OCI-LY3 (cell line): ENCODE results near the gene PHF21B.

Source experiments
- H2AFZ ChIP-seq: fragments of 200-600, 300-600 bp; shearing (Covaris generic); 2 replicates; pipeline ENCODE4 v1.6.0; 2014; ENCODE audit warnings: antibody characterized with exemption, low read depth, low read length
- H3K27ac ChIP-seq: fragments of 200-600, 300-600 bp; sonication (generic); 2 replicates; pipeline ENCODE4 v1.5.1; 2014; ENCODE audit warnings: mild to moderate bottlenecking, low read length, moderate library complexity, mixed read lengths
- H3K27me3 ChIP-seq: fragments of 200-600, 300-600 bp; sonication (generic); 2 replicates; pipeline ENCODE4 v1.6.1; 2014; ENCODE audit warnings: low read depth, low read length, mixed read lengths
- H3K36me3 ChIP-seq: fragments of 200-600, 300-600 bp; sonication (generic); replicated peaks from 2 replicates; pipeline ENCODE3; 2014; ENCODE audit warnings: low read depth, low read length, mixed read lengths
- H3K4me1 ChIP-seq: fragments of 300-600, 200-600 bp; sonication (generic); 2 replicates; pipeline ENCODE4 v1.6.1; 2014; ENCODE audit warnings: low read length, mixed read lengths
- H3K4me2 ChIP-seq: fragments of 200-600, 300-600 bp; sonication (generic); 2 replicates; pipeline ENCODE4 v1.6.1; 2014; ENCODE audit warnings: low read length, mixed read lengths
- H3K4me3 ChIP-seq: fragments of 300-600, 200-600 bp; sonication (generic); 2 replicates; pipeline ENCODE4 v1.5.1; 2014; ENCODE audit warnings: antibody characterized with exemption, mild to moderate bottlenecking, low read length, moderate library complexity
- H3K79me2 ChIP-seq: fragments of 300-600, 200-600 bp; shearing (Covaris generic); 2 replicates; pipeline ENCODE4 v1.6.1; 2014; ENCODE audit warnings: mild to moderate bottlenecking, low read length, mixed read lengths
- H3K9ac ChIP-seq: fragments of 300-600, 200-600 bp; shearing (Covaris generic); 2 replicates; pipeline ENCODE4 v1.6.0; 2014; ENCODE audit warnings: mild to moderate bottlenecking, low read length, moderate library complexity
- H3K9me3 ChIP-seq: fragments of 200-600, 300-600 bp; shearing (Covaris generic); 2 replicates; pipeline ENCODE4 v1.6.1; 2014; ENCODE audit warnings: low read length, mixed read lengths; ENCODE audit not compliant: insufficient read depth
- H4K20me1 ChIP-seq: fragments of 200-600, 300-600 bp; sonication (generic); 2 replicates; pipeline ENCODE4 v1.6.1; 2016; ENCODE audit warnings: low read length, mixed read lengths; ENCODE audit not compliant: insufficient read depth
- EZH2phosphoT487 ChIP-seq: fragments of 200-600 bp; shearing (Covaris generic); IDR thresholded peaks from 2 replicates; pipeline ENCODE4 v1.6.1; 2018; ENCODE audit warnings: antibody characterized with exemption, mixed run types, low read depth
- TF ChIP-seq, protein P1 (sequence below): fragments of 200-600, 300-600 bp; sonication (generic); IDR thresholded peaks from 2 replicates; pipeline ENCODE4 v1.5.1; 2014; ENCODE audit warnings: antibody characterized with exemption, low read length, low read depth

The PHF21B gene

DNA sequence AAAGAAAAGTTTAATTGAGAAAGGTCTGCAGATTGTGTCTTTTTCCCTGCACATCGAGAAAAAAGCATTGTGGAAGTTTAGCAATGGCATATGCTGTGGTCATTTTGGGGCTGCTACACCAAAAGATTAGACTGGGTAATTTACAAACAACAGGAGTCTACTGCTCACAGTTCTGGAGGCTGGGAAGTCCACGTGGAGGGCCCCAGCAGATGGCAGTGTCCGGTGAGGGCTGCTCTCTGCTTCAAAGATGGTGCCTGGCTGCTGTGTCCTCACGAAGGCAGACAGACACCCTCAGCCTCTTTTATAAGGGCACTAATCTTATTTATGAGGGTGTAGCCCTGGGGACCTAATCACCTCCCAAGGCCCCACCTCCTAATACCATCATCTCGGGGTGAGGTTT lies 21.1 kb downstream of the PHF21B start:
- Histone ChIP-seq H3K4me1 (no peaks in the 10 kb centered on the region), H3K4me3 (no peak overlapping the region), H3K4me2 (no peak overlapping the region), H4K20me1 (peaks cover 56% of the 10 kb centered on the region), H3K27me3 (no peaks in the 10 kb centered on the region), H2AFZ (no peak overlapping the region), H3K9me3 (no peaks in the 10 kb centered on the region), H3K79me2 (peaks cover 83% of the 10 kb centered on the region), H3K27ac (no peak overlapping the region), H3K36me3 (peaks cover 10% of the 10 kb centered on the region), H3K9ac (no peak overlapping the region)
- no peak for TF ChIP-seq EZH2phosphoT487
- TF ChIP-seq, protein P1, sequence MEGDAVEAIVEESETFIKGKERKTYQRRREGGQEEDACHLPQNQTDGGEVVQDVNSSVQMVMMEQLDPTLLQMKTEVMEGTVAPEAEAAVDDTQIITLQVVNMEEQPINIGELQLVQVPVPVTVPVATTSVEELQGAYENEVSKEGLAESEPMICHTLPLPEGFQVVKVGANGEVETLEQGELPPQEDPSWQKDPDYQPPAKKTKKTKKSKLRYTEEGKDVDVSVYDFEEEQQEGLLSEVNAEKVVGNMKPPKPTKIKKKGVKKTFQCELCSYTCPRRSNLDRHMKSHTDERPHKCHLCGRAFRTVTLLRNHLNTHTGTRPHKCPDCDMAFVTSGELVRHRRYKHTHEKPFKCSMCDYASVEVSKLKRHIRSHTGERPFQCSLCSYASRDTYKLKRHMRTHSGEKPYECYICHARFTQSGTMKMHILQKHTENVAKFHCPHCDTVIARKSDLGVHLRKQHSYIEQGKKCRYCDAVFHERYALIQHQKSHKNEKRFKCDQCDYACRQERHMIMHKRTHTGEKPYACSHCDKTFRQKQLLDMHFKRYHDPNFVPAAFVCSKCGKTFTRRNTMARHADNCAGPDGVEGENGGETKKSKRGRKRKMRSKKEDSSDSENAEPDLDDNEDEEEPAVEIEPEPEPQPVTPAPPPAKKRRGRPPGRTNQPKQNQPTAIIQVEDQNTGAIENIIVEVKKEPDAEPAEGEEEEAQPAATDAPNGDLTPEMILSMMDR: no peak

DNA sequence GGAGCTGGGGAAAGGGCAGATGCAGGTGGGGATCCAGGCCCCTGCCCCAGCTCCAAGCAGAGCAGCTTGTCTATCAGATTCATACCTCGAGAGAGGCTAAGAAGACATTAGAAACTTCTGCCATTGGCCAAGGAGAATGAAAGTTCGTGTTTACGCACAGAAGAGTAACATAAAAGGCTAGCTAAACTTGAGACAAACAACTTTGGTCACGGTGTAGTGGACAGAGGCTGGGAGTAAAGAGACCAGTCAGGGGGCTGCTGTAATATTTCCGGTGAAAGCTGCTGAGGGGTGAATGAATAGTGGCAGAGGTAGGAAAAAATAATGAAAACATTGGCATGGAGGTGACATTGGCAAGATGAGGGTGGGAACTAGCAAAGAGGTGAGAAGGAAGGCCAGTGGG lies 22.9 kb downstream of the PHF21B start:
- Histone ChIP-seq H3K27me3 (no peaks in the 10 kb centered on the region), H3K36me3 (peaks cover 10% of the 10 kb centered on the region), H3K79me2 (peaks cover 78% of the 10 kb centered on the region), H3K9me3 (no peaks in the 10 kb centered on the region), H2AFZ (no peak overlapping the region), H3K4me2 (no peak overlapping the region), H3K27ac (no peak overlapping the region), H3K9ac (no peak overlapping the region), H3K4me1 (no peaks in the 10 kb centered on the region), H3K4me3 (no peak overlapping the region), H4K20me1 (peaks cover 50% of the 10 kb centered on the region)
- no peak for TF ChIP-seq EZH2phosphoT487
- TF ChIP-seq, protein P1: no peak

DNA sequence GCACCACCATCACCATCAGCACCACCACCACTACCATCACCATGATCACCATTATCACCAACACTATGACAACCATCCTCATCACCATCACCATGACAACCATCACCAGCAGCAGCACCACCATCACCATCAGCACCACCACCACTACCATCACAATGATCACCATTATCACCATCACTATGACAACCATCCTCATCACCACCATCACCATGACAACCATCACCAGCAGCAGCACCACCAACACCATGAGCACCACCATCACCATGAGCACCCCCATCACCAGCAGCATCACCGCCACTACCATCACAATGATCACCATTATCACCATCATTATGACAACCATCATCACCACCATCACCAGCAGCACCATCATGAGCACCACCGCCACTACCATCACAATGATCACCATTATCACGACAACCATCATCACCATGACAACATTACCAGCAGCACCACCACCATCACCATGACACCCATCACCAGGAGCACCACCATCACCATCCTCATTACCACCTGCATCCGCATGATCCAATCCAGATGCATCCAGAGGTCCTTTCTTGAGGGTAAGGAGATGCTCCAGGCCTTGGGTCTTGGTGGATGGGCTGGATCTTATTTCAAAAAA lies 23.8 kb downstream of the PHF21B start:
- H3K4me3 ChIP-seq: no peak overlapping the region
- no peak overlapping the region for H2AFZ ChIP-seq
- H3K36me3 ChIP-seq: peaks cover 10% of the 10 kb centered on the region
- H3K4me1 ChIP-seq: no peaks in the 10 kb centered on the region
- H3K9ac ChIP-seq: no peak overlapping the region
- TF ChIP-seq, protein P1: no peak
- TF ChIP-seq EZH2phosphoT487: no peak
- no peaks in the 10 kb centered on the region for H3K9me3 ChIP-seq
- peaks cover 81% of the 10 kb centered on the region for H3K79me2 ChIP-seq
- peaks cover 54% of the 10 kb centered on the region for H4K20me1 ChIP-seq
- H3K27me3 ChIP-seq: no peaks in the 10 kb centered on the region
- no peak overlapping the region for H3K4me2 ChIP-seq
- no peak overlapping the region for H3K27ac ChIP-seq

DNA sequence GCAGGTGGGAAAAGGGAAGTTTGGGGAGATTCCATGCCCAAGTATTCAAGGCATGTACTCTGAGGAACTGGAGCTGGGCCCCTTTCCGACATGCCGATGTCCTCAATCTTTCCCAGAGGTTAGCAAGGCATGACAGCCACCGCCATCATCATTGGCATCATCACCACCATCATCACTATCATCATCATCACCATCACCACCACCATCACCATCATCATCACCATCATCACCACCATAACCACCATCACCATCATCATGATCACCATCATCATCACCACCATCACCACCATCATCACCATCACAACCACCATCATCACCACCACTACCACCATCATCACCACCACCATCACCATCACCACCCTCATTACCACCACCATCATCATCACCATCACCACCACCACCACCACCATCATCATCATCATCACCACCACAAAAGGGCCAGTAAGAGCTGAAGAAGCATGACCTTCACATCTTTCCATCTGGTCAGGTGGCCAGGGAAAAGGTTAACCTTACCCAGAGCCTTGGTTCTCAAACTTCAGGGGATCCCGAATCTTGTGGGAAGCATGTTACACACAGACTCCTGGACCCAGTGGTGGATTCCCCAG lies 25.8 kb downstream of the PHF21B start:
- Histone ChIP-seq H3K9me3 (no peaks in the 10 kb centered on the region), H3K4me3 (no peak overlapping the region), H3K27ac (no peak overlapping the region), H2AFZ (no peak overlapping the region), H3K4me2 (no peak overlapping the region), H3K27me3 (no peaks in the 10 kb centered on the region), H3K4me1 (no peaks in the 10 kb centered on the region), H3K9ac (no peak overlapping the region), H4K20me1 (peaks cover 60% of the 10 kb centered on the region), H3K36me3 (peaks cover 10% of the 10 kb centered on the region), H3K79me2 (peaks cover 67% of the 10 kb centered on the region)
- TF ChIP-seq, protein P1: no peak
- TF ChIP-seq EZH2phosphoT487: no peak
